GM19372 (cell line): ENCODE results near the gene NOP14.
A peak's percentile ranks its signal among the peaks of the same experiment; 100 is the strongest.
"Not testable (repeated sequence)": the region's sequence is repeated elsewhere in the genome, so short reads cannot be mapped to it uniquely, and the experiment has no call there.

Experiments
- ATAC-seq: cut with Tn5 transposase; IDR thresholded peaks from one replicate; pipeline ENCODE4 v1.9.1; 2021; ENCODE audit warnings: mild to moderate bottlenecking, low read depth, moderate library complexity; ENCODE audit not compliant: unreplicated experiment

NOP14 gene

DNA sequence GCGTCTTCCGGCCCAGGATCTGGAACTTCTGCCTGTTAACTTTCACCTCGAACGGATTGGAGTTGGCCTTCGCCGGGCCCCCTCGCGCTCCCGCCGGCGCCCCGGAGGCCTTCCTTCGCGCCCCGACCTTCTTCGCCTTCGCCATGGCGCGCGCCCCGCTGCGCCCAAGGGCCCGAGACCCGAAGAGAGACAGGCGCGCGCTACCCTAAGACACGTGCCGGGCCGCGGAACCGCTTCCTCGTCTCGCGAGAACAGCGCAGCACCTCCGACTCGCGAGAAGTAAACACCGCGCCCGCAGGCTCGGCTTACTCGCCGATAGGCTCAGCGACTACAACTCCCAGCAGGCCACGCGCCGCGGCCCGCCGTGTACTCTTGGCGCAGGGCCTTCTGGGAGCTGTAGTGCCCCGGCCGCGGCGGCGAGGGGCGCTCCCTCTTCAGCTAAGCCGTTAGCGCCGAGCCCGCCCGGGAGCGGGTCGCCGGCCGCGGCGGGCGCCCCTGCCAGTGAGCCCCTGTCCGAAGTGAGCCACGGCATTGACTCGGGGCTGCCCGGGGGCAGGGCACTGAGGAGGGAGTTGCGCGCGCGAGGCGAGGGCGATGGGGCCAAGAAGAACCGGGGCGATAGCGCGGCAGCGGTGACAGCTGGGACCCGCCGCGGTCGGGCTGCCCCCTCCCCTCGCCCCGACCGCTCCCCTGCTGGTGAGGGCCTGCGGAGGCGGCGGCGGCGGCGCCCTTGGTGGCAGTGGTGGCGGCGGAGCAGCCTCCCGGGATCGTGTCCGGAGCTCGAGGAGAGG, at the start of gene NOP14, which contains the start of gene GRK4:
Gene NOP14, minus strand, starts transcription at position 232 of the 791 bp plus-strand sequence. Its CDS starts 87 bp downstream, at position 145.
Gene GRK4, plus strand, starts transcription at position 397 of the 791 bp plus-strand sequence. CDS start 500 bp downstream, outside the sequence.
- ATAC-seq: peak; percentile 88

DNA sequence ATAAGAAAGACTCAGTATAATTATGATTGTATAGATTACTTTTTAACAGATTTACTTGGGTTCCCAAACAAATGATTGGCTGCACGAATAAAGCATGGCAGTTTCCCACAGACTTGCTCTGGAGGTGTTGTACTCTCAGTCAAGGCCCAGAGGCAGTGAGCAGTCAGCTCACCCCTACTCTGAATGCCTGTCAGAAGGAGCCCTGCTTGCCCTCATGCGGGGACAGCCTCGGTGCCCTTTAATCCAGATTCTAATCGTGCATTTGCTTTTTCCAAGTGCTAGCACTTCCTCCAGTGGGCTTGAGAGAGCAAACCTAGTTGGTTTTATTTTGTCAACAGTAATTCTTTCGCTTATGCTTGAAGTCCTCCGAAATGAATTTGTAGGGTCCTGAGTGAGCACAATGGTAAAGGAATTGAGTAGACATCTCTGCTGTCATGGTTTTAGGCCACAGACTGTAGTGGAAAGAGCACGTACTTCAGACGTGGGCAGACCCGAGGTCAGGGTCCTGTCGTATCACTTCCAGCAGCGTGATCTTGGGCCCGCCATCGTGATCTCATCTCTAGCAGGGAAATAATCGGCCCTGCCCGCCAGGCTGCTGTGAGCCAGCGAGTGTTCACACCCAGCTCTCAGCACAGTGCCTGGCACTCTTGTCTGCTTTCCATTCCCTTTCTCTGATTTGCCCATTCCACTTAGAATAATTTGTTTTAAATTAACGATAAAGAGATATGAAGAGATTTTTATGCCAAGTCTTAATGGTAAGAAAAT, 48.4 kb upstream of the NOP14 start:
- ATAC-seq: no peak

DNA sequence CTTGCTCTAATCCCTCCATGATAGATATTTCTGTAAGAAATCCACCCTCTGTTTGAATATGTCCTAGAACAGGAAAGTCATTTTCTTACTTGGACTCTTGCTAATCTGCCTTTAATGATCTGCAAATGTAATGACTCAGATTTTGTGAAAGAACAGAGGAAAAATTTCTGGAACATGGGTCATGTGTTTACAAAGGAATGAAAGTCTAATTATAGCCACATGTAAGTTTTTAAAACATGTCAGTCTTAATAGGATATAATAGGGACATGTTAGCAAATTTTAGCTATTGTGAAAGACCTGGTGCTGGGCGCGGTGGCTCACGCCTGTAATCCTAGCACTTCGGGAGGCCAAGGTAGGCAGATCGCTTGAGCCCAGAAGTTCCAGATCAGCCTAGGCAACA, 47.8 kb upstream of the NOP14 start:
- no peak for ATAC-seq

DNA sequence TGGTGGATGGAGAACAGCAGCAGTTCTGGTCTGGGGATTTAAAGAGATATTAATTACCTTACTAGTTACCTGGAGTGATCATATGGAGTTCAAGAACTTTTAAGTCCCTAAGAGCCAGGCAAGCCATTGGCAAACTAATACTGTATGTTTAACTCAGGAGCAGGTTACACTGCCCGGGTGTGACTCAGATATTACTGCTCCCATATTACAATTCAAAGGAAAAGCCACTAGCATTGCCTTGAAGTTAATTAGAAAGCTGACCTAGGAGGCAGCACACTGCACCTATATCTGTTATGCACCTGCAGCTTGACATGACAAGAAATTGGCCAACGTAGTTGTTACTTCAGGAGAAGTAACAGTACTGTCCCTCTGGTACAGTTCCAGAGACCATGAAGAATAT, 47.4 kb upstream of the NOP14 start:
- ATAC-seq: no peak

DNA sequence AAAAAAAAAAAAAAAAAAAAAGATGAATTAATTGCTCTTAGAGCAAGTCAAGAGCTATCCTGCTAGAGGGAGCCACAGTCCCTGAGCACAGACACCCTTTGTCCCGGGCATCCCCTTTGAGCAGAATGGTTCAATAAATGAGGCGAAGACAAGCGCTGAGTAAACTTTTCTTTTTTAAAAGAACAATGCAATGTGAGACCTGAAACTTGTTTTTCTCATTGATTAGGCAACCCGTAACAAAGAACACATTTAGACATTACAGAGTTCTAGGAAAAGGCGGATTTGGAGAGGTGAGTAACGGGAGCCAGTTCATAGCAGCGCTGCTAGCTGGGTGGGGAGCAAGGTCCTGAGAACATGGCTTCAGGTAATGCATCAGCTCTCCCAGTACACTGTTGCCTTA, 46.2 kb upstream of the NOP14 start:
- no peak for ATAC-seq

DNA sequence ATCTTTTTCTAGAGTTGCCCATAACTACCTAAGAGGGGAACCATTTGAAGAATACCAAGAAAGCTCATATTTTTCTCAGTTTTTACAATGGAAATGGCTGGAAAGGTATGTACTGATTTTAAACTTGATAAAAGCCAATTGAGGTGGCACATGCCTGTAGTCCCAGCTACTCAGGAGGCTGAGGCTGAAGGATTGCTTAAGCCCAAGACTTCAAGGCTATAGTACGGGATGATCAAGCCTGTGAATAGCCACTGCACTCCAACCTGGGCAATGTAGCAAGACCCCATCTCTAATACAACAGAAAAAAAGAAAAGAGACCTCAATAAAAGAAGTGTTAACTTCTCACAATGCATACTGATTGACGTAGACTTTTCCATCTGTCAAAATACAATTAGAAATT, 44.5 kb upstream of the NOP14 start:
- no peak for ATAC-seq

DNA sequence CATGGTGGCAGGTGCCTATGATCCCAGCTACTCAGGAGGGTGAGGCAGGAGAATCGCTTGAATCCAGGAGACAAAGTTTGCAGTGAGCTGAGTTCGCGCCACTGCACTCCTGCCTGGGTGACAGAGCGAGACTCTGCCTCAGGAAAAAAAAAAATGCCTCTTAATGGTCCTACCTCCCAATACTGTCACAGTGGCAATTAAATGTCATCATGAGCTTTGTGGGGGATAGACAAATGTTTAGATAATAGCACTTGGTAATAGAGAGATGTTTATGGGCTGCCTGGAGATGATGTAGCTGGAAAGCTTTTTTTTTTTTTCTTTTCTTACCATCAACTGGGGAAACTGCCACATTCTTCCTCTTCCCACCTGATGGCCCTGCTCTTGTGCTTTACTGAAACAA, 33.2 kb upstream of the NOP14 start:
- no peak for ATAC-seq

DNA sequence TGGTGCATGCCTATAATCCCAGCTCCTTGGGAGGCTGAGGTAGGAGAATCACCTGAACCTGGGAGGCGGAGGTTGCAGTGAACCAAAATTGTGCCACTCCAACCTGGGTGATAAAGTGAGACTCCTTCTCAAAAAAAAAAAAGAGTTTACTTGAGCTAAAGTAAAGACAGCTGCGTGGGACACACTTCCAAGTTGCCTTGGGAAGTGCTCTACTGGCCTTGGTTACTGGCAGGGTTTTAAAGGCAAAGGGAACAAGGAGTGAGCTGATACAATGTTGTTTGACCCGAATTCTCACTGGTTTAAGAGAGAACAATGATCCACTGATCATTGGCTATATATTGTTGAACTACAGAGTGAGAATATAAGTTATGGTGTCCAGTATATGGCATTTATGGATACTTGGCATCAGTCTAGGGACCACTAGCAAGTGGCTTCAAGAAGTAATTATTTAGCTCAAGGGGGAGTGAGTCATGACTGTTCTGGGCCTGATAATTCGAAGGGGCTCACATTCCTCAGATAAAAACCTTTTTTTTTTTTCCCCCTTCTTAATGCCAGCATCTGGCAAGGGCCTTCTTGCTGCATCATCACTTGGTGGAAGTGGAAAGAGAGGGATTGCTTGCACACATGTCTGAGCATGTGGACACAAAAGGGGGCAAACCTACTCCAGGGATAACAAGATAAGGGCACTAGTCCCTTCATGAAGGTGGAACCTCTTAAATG, 32.5 kb upstream of the NOP14 start:
- ATAC-seq: no peak

DNA sequence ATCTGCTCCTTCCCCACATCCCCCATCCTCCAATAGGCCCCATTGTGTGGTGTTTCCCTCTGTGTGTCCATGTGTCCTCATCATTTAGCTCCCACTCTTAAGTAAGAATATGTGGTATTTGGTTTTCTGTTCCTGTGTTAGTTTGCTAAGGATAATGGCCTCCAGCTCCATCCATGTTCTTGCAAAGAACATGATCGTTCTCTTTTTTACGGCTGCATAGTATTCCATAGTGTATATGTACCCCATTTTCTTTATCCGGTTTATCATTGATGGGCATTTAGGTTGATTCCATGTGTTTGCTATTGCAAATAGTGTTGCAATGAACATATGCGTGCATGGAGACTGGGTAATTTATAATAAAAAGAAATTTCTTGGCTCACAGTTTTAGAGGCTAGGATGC, 31.7 kb upstream of the NOP14 start:
- no peak for ATAC-seq

DNA sequence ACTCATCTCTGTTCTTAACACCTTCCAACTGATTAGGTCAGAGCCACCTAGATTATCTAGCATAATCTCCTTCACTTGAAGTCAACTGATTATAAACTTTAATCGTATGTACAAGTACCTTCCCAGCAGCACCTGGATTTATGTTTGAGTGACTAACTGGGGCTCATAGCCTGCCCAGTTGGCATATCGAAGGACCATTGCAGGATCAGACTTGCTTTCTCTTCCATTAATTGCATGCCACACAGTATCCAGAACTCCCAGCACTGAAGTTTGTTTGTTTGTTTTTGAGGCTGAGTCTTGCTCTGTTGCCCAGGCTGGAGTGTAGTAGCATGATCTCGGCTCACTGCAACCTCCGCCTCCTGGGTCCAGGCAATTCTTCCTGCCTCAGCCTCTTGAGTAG, 28.0 kb upstream of the NOP14 start:
- no peak for ATAC-seq

DNA sequence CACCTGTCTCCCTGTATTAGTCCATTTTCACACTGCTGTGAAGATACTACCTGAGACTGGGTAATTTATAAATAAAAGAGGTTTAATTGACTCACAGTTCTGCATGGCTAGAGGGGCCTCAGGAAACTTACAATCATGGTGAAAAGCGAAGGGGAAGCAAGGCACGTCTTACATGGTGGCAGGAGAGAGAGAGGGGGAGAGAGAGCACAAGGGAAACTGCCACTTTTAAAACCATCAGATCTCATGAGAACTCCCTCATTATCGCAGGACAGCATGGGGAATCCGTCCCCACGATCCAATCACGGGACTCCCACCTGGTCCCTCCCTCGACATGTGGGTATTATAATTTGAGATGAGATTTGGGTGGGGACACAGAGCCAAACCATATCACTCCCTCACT, 20.5 kb upstream of the NOP14 start:
- not testable (repeated sequence) for ATAC-seq

DNA sequence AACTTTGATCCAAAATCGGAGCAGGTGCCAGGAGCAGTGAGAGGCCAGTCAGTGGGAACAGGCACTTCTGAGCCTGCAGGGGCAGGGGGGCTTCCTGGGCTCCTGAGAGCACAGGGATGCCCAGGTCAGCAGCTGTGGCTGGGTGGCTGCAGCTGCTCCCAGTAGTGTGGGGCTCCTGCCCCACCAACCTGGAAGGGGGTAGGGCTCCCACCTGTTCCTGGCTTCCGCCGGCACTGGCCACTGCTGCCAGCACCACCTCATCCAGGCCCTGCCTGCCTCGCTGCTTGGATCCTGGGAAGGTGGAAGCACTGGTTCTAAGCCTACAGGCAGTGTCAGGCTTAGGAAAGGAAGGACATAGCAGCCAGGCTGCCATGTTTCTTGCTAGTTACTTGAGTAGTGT, 18.8 kb upstream of the NOP14 start:
- ATAC-seq: no peak

DNA sequence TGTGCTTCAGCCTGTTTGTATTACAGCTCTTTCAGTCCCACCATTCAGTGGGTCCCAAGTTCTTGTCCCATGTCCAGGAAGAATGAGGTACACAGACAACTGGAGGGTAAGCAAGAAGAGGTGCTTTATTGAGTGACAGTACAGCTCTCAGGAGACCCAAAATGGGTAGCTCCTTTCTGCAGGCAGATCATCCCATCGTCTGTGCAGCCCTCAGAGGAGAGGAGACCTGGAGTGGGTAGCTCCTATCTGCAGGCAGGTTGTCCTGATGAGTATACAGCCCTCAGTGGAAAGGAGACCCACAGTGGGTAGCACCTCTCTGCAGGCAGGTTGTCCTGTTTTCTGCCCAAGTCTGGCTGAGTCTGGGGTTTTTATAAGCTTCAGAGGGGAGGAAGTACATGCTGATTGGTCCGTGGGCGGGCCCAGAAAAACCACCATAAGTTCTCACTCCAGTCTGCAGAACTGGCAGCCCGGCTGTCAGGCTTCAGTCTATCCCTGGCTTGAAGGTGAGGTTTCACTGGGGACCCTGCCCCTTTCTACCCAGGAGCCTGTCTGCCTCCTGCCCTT, 18.1 kb upstream of the NOP14 start:
- no peak for ATAC-seq

DNA sequence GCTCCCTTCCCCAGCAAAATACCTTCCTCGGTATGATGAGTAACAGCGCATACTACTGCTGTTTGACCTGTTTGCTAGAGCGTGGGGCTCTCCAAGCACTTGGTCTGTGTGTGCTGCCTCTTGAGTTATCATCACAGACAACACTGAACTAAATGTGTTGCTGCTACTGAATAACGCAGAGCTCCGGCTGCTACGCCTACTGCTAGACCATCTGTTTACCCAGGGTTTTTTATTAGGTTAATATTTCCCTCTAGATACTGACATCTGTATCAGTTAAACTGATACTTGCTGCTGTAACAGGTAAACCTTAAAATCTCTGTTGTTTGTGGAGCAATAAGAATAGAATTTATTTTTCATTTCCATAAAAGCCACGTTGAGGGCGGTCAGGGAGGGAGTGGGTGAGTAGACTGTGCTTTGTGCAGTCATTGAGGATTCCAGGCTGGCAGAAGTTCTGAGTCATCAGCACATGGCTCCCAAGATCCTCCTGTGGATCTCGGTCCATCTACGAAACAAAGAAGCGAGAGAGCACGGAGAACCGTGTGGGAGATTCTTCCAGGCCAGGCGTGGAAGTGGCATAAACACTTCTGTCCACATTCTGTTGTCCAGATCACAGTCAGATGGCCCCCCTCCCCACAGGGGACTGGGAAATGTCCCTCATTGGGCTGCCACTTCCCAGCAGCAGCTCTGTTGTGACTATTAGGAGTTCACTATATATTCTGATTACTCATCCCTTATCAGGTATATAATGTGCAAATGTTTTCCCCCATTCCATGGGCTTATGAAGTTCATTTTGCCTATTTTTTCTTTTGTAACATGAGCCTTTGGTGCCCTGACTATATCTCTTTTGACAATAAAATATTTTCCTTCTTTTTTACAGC, 14.2 kb upstream of the NOP14 start:
- no peak for ATAC-seq

DNA sequence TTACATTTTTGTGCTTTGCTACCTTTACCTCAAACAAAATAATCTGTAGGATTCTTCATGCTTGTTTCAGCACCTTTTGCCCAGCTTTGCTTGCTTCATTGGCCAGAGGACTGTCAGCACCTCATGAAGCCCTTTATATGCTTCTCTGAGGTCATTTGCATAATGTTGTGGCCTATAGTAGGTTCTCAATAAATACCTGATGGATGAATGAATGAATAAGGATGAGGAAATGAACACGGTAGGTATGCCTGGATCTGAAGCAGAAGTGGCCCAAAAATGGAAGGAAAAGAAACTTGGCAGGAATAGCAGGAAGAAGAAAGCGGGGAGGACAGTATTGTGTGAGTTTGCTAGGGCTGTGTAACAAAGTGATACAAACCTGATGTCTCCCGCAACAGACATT, 8.1 kb upstream of the NOP14 start:
- no peak for ATAC-seq

DNA sequence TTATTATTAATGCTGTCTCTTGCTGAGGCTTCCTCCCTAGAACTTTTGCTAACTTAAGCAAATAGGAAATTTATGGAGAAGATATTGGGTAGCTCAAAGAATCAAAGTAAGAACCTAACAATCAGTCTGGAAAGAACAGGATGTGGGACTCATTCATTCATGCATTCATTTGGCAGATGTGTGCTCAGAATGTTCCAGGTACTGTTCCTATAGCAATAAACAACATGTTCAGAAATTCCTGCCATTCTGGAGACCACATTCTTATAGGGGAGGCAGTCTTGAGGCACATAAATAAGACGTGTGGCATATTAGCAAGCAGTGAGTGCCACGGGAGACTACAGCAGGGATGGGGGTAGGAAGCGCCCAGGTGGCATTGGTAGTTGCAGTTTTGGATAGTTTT, 5.2 kb upstream of the NOP14 start:
- no peak for ATAC-seq

DNA sequence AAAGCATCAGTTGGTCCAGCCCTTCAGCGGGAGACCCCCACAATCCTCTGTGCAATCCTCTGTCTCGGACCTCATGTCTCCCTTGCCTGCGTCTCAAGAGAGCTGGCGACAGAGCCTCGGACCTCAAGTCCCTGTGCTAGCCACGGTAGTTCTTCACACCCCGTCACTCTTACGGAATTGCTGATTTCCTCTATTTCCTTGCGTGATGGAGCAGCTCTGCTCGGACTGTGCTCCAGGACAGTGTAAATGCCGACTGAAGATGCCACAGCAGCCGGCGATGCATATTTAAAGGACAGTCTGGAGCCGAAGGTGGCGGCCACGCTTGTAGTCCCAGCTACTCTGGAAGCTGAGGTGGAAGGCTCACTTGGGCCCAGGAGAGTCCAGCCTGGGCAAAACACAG, 2.1 kb upstream of the NOP14 start:
- no peak for ATAC-seq

DNA sequence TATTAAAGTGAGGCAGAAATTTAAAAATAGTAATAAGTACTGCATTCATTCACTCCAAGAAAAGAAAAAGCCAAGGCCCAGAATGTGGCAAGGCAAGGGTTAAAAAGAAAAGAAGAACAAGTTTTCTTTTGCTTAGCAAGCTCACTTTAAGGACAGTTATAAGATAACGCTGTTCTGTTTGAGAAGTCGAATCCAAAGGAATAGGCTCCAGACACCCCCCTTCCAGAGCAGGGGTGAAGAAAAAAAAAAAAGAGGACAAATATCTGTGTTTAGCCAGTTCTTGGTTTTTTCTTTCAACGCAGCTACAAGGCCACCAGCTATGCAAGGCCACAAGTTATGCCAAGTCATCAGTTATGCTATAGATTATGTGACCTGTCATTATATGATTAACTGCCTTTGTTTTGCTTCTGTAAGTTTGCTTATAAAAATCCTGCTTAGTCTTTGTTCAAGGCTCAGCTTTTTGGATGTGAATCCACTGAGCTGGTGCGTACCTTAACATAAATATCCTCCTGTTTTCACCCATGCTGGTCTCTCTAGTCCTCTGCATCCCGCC, 1.6 kb upstream of the NOP14 start:
- ATAC-seq: no peak

DNA sequence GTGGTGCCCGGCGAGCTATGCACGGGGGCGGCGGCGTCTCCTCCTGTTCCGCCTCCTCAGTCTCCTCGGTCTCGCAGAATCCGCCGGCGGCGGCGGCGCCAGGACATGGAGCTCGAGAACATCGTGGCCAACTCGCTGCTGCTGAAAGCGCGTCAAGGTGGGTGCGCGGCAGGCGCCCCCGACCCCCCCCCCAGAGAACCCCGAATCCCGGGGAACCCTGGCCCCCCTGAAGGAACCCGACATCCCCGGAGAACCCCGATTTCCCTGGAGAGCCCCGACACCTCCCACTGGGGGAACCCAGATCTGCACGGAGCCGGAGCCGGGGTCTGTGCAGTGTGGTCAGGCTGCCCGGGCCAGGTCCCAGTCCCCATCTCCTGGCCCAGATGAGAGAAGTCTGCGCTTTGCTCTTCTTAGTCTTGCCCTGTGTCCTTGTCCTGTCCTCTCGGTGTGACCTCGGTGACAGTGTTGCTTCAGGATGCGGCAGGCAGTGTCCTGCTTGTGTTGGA, 813 bp upstream of the NOP14 start:
- ATAC-seq: no peak
